Measurements from ENCODE around the gene CA11.

- TF ChIP-seq EZH2 (optimal IDR thresholded peaks at IDR 0.05; ENCODE audit: low read depth, low read length) (no peak), CTCF (IDR thresholded peaks at IDR 0.05; ENCODE audit: low read length) (no peak)
Observed at GRCh38 chr19:48680436-48681126, 34.6 kb upstream of the CA11 start.
